ENCODE data around the gene HCFC2. TPM values are rescaled to one million over a fixed set of nuclear protein-coding genes. Genes with fewer than 3 reads are reported as not detected.

Gene HCFC2
- total RNA-seq, 4 donors from 2014 or later: 29.0 to 54.5 (median 36.1) TPM

- H3K4me1 ChIP-seq: peaks cover 3 to 45% (median 6%) of the 10 kb centered on the region in 3 donors
- peak overlapping the region; percentile 82 to 97 for H3K4me3 ChIP-seq
- no peaks in the 10 kb centered on the region for H3K9me3 ChIP-seq
- TF ChIP-seq CTCF (IDR thresholded peaks at IDR 0.05): no peak
- no peak for TF ChIP-seq POLR2AphosphoS5 (IDR thresholded peaks at IDR 0.05)
- TF ChIP-seq EP300 (IDR thresholded peaks at IDR 0.05): no peak
- TF ChIP-seq POLR2A (IDR thresholded peaks at IDR 0.05): no peak
- 0% methylated on average over 6 of the region's 7 CpGs; no CpG with 5 or more reads in 1 of the 2 donors for WGBS, 2 donors (ENCODE audit: low coverage in 1 of 2)
- H3K27me3 ChIP-seq: no peaks in the 10 kb centered on the region
- H3K27ac ChIP-seq: peak overlapping the region; percentile 79 to 93 (median 90)
- H3K36me3 ChIP-seq: peaks cover 0 to 16% of the 10 kb centered on the region in 2 donors
- ATAC-seq: peak; percentile 14
These were observed 660 bp upstream of the HCFC2 start for GRCh38 chr12:104063712-104064030.

GRCh38 chr12:104064842-104065427, 604 bp downstream of the HCFC2 start:
- no peak for ATAC-seq
- Histone ChIP-seq H3K4me3 (peak overlapping the region; percentile 82 to 97), H3K36me3 (peaks cover 0 to 29% of the 10 kb centered on the region in 2 donors), H3K27me3 (no peaks in the 10 kb centered on the region), H3K4me1 (peaks cover 3 to 52% (median 6%) of the 10 kb centered on the region in 3 donors), H3K27ac (peak overlapping the region; percentile 79 to 93 (median 90)), H3K9me3 (no peaks in the 10 kb centered on the region)
- 0 to 2% methylated on average over 5 to 11 of the region's 41 CpGs for WGBS, 2 donors (ENCODE audit: low coverage in 1 of 2)
- TF ChIP-seq POLR2AphosphoS5 (IDR thresholded peaks at IDR 0.05): no peak
- TF ChIP-seq CTCF (IDR thresholded peaks at IDR 0.05): no peak
- TF ChIP-seq POLR2A (IDR thresholded peaks at IDR 0.05): no peak
- TF ChIP-seq EP300 (IDR thresholded peaks at IDR 0.05): no peak

- Histone ChIP-seq H3K9me3 (no peaks in the 10 kb centered on the region), H3K27me3 (no peaks in the 10 kb centered on the region), H3K4me1 (peaks cover 0 to 29% (median 3%) of the 10 kb centered on the region in 3 donors), H3K27ac (peak overlapping the region in 1 of 4 donors; percentile 11), H3K36me3 (peaks cover 0 to 51% of the 10 kb centered on the region in 2 donors), H3K4me3 (no peak overlapping the region)
- TF ChIP-seq POLR2AphosphoS5 (IDR thresholded peaks at IDR 0.05) (no peak), CTCF (IDR thresholded peaks at IDR 0.05) (no peak), EP300 (IDR thresholded peaks at IDR 0.05) (no peak), POLR2A (IDR thresholded peaks at IDR 0.05) (no peak)
- WGBS, 2 donors (ENCODE audit: low coverage in 1 of 2): 100% methylated on average over 1 of the region's 2 CpGs; no CpG with 5 or more reads in 1 of the 2 donors
- ATAC-seq: no peak
These were observed 7.8 kb downstream of the HCFC2 start for GRCh38 chr12:104072099-104072498.

- Histone ChIP-seq H3K36me3 (peaks cover 0 to 42% of the 10 kb centered on the region in 2 donors), H3K9me3 (no peaks in the 10 kb centered on the region), H3K4me1 (peaks cover 0 to 14% (median 3%) of the 10 kb centered on the region in 3 donors), H3K4me3 (no peak overlapping the region), H3K27me3 (no peaks in the 10 kb centered on the region), H3K27ac (no peak overlapping the region)
- no peak for ATAC-seq
- no peak for TF ChIP-seq POLR2AphosphoS5 (IDR thresholded peaks at IDR 0.05)
- TF ChIP-seq POLR2A (IDR thresholded peaks at IDR 0.05): no peak
- TF ChIP-seq CTCF (IDR thresholded peaks at IDR 0.05): no peak
- no peak for TF ChIP-seq EP300 (IDR thresholded peaks at IDR 0.05)
- 100% methylated on average over 1 of the region's 1 CpG; no CpG with 5 or more reads in 1 of the 2 donors for WGBS, 2 donors (ENCODE audit: low coverage in 1 of 2)
These were observed 9.4 kb downstream of the HCFC2 start for GRCh38 chr12:104073699-104074098.

GRCh38 chr12:104079024-104079423, 14.7 kb downstream of the HCFC2 start:
- H3K9me3 ChIP-seq: no peaks in the 10 kb centered on the region
- H3K27me3 ChIP-seq: no peaks in the 10 kb centered on the region
- no peak overlapping the region for H3K27ac ChIP-seq
- peaks cover 6 to 36% of the 10 kb centered on the region in 2 donors for H3K36me3 ChIP-seq
- no peak for ATAC-seq
- H3K4me1 ChIP-seq: peaks cover 0 to 13% (median 0%) of the 10 kb centered on the region in 3 donors
- TF ChIP-seq EP300 (IDR thresholded peaks at IDR 0.05) (no peak), POLR2AphosphoS5 (IDR thresholded peaks at IDR 0.05) (no peak), CTCF (IDR thresholded peaks at IDR 0.05) (no peak), POLR2A (IDR thresholded peaks at IDR 0.05) (no peak)
- no CpG with 5 or more reads among the region's 1 CpG for WGBS, 2 donors (ENCODE audit: low coverage in 1 of 2)
- H3K4me3 ChIP-seq: no peak overlapping the region
